Measurements from ENCODE around the gene EPB41. TPM values are rescaled to one million over a fixed set of nuclear protein-coding genes. Genes with fewer than 3 reads are reported as not detected.
A peak's percentile ranks its signal among the peaks of the same experiment; 100 is the strongest.

The EPB41 gene
- total and polyA plus RNA-seq, 9 of the 15 experiments (the other 6 are each of a cell fraction or from before 2014, with no cell fraction given), result 3.7 to 213 (median 141) TPM

GRCh38 chr1:28926629-28927265, 12.4 kb downstream of the EPB41 start (continued):
- TF ChIP-seq ZNF398 (CRISPR knock-in tag; IDR thresholded peaks at IDR 0.05), result no peak
- peak; percentile 88 for TF ChIP-seq GATA2 (CRISPR knock-in tag; IDR thresholded peaks at IDR 0.05)
- peak; percentile 54; the same call in 1 of the 2 replicates for TF ChIP-seq SP1 (CRISPR knock-in tag; IDR thresholded peaks at IDR 0.05)
- no peak for TF ChIP-seq NR1H2 (CRISPR knock-in tag; IDR thresholded peaks at IDR 0.05)
- no peak for TF ChIP-seq ZNF695 (CRISPR knock-in tag; IDR thresholded peaks at IDR 0.05)
- TF ChIP-seq SNRNP70 (optimal IDR thresholded peaks at IDR 0.05; ENCODE audit: low read depth, low read length), result no peak
- TF ChIP-seq CBFA2T2 (conservative IDR thresholded peaks at IDR 0.05), result peak; percentile 89
- TF ChIP-seq ARHGAP35 (IDR thresholded peaks at IDR 0.05; ENCODE audit: partially characterized antibody), result no peak
- TF ChIP-seq CHD1 (IDR thresholded peaks at IDR 0.05; ENCODE audit: low read length), result no peak
- TF ChIP-seq HDAC3 (IDR thresholded peaks at IDR 0.05; ENCODE audit: borderline replicate concordance, partially characterized antibody), result peak; percentile 91
- TF ChIP-seq ZBTB26 (CRISPR knock-in tag; IDR thresholded peaks at IDR 0.05), result no peak
- no peak for TF ChIP-seq ZNF75A (CRISPR knock-in tag; IDR thresholded peaks at IDR 0.05)
- no peak for TF ChIP-seq CHD2 (IDR thresholded peaks at IDR 0.05; ENCODE audit: low read depth, low read length)
- no peak for TF ChIP-seq OTX1 (CRISPR knock-in tag; IDR thresholded peaks at IDR 0.05)
- TF ChIP-seq HSF4 (CRISPR knock-in tag; IDR thresholded peaks at IDR 0.05; ENCODE audit: borderline replicate concordance), result no peak
- TF ChIP-seq SAFB (IDR thresholded peaks at IDR 0.05; ENCODE audit: borderline replicate concordance, low read depth, low read length), result no peak
- TF ChIP-seq FOXP4 (CRISPR knock-in tag; IDR thresholded peaks at IDR 0.05; ENCODE audit: borderline replicate concordance), result peak; percentile 89; the same call in 1 of the 2 replicates
- TF ChIP-seq MAX (CRISPR knock-in tag; IDR thresholded peaks at IDR 0.05), result no peak
- TF ChIP-seq ARID1B (IDR thresholded peaks at IDR 0.05), result peak; percentile 99
- peak; percentile 84 for TF ChIP-seq ADNP (tag; IDR thresholded peaks at IDR 0.05)
- TF ChIP-seq ZNF23 (CRISPR knock-in tag; IDR thresholded peaks at IDR 0.05), result no peak
- peak; percentile 100 for TF ChIP-seq ETV1 (tag; conservative IDR thresholded peaks at IDR 0.05; ENCODE audit: low read depth)
- TF ChIP-seq CTCF (IDR thresholded peaks at IDR 0.05 in 2 of 3, conservative IDR thresholded peaks at IDR 0.05 in 1 of 3; ENCODE audit: insufficient read depth in 2 of 3, low read depth in 1 of 3, low read length in 3 of 3), result no peak
